Activated CD4-positive, alpha-beta T cell treated with anti-CD3 and anti-CD28 coated beads, Interleukin-2, amount 10 ng/mL, durations not matched to agents 7 days and 5 days (primary cell): Measurements from ENCODE around the gene AP3D1. TPM values are rescaled to one million over a fixed set of nuclear protein-coding genes. Genes with fewer than 3 reads are reported as not detected.

ENCODE experiments used
- CTCF ChIA-PET: fragments of 350-600 bp; sonication (Branson Sonifier 250); formaldehyde crosslinking; loops from one replicate; lab custom pipeline; 2021; ENCODE audit warnings: antibody characterized with exemption; lab: Charles Lee
- POLR2A ChIA-PET: fragments of 350-600 bp; sonication (Branson Sonifier 250); formaldehyde crosslinking; loops from one replicate; lab custom pipeline; 2021; ENCODE audit warnings: antibody characterized with exemption; lab: Charles Lee
- DNase-seq: peaks from one replicate; pipeline ENCODE4 v3.0.0-alpha.2; 2020
- H3K27ac Mint-ChIP-seq: one replicate; pipeline ENCODE4 v1.8.0; 2021; ENCODE audit warnings: mild to moderate bottlenecking, moderate library complexity, mixed read lengths
- H3K27me3 Mint-ChIP-seq: one replicate; pipeline ENCODE4 v1.8.0; 2021; ENCODE audit warnings: mixed read lengths
- H3K36me3 Mint-ChIP-seq: one replicate; pipeline ENCODE4 v1.8.0; 2021; ENCODE audit warnings: low read depth, mixed read lengths
- H3K4me1 Mint-ChIP-seq: one replicate; pipeline ENCODE4 v1.8.0; 2021; ENCODE audit warnings: mixed read lengths
- H3K4me3 Mint-ChIP-seq: one replicate; pipeline ENCODE4 v1.8.0; 2021; ENCODE audit warnings: mild to moderate bottlenecking, moderate library complexity, mixed read lengths
- H3K9me3 Mint-ChIP-seq: one replicate; pipeline ENCODE4 v1.8.0; 2021; ENCODE audit warnings: mixed read lengths
- total RNA-seq, 2 experiments: library from RNA; stranded (reverse); gene quantifications; one replicate each; pipeline ENCODE4 v1.2.3, GENCODE V29; 2021

Gene AP3D1
- total RNA-seq, 2 experiments from 2014 or later = 95.7 to 95.8 TPM

DNA sequence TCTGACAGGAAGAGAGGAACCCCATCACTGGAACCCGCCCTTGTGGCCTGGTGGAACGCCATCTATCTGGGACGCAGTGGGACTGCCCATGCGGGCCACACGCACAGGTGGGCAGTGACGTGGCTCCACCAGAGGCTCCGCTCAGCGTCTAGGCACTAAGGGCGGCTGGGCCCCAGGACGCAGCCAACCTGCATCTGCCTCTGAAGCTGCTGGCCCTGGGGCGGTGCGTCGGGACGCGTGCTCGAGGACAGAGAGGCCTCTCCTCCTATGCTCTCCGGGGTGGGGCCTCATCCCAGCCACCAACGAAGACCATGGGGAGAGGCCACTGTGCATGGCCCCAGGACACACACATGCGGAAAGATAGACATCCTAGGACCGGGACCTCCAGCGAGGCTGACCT, 36.5 kb downstream of the AP3D1 start:
- Mint-ChIP-seq H3K36me3 (peaks cover 29% of the 10 kb centered on the region), H3K4me3 (no peak overlapping the region), H3K4me1 (no peaks in the 10 kb centered on the region), H3K27me3 (no peaks in the 10 kb centered on the region), H3K9me3 (no peaks in the 10 kb centered on the region), H3K27ac (no peak overlapping the region)
- ChIA-PET POLR2A (no interaction called here), CTCF (no interaction called here)
- no peak for DNase-seq

DNA sequence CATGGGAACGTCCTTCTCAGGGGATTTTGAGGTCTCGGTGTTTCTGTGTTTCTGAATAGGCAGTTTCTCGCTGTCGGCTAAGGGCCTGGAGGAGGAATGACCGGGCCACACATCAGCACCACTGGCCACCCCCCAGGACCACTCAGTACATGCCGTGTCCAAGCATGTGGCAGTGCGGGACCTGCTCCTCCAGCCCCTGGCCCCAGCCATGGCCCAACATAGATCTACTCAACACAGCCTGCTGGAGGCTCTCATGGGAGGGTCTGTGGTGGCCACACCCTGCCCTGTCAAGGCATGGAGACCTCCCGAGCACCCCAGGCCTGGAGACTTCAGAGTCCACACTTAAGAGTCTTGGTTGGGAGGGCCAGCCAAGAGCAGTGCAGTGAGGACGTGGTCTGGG, 37.1 kb downstream of the AP3D1 start:
- CTCF ChIA-PET = no interaction called here

GRCh38 chr19:2113439-2114211, 37.7 kb downstream of the AP3D1 start:
- Mint-ChIP-seq H3K9me3 (no peaks in the 10 kb centered on the region), H3K36me3 (peaks cover 29% of the 10 kb centered on the region), H3K27ac (no peak overlapping the region), H3K4me3 (no peak overlapping the region), H3K27me3 (no peaks in the 10 kb centered on the region), H3K4me1 (no peaks in the 10 kb centered on the region)
- DNase-seq = no peak
- POLR2A ChIA-PET = no interaction called here
- CTCF ChIA-PET = no interaction called here

More for the DNA sequence above, 37.1 kb downstream of the AP3D1 start:
- DNase-seq = no peak
- Mint-ChIP-seq H3K4me1 (no peaks in the 10 kb centered on the region), H3K27ac (no peak overlapping the region), H3K27me3 (no peaks in the 10 kb centered on the region), H3K36me3 (peaks cover 28% of the 10 kb centered on the region), H3K4me3 (no peak overlapping the region), H3K9me3 (no peaks in the 10 kb centered on the region)
- POLR2A ChIA-PET = no interaction called here

DNA sequence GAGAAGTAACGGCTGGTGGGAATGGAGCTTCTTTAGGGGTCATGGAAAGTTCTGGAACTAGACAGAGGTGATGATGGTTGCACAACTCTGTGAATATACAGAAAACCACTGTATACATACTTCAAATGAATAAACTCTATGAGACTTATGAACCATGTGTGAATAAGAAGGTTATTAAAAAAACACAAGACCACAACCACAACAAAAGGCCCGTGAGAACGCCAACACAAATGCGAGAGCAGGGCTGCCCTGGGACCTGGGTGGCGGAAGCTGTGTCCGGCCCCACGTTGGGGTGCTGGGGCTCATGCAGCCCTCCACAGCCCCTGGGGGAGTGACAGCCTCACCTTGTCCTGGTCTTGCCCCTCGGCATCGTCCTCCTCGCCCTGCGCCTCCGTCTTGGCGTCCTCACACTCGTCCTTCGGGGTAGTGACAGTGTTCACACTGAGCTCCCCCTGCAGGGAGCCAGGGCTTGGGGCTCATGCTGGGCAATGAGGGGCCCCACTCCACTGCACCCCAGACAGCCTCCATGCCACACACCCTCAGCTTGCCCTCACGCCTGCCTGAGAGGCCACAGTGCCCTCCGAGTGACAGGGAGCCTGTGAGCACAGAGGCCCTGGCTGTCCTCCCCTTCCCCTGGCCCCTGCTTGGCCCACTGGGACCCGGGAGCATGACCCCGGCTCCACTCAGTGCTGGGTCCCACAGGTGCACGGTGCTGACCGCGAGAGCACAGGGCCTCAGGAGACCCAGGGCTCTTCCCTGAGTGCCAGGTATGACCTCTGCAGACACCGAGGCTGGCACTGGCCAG, 38.6 kb downstream of the AP3D1 start:
- peaks cover 25% of the 10 kb centered on the region for H3K36me3 Mint-ChIP-seq
- CTCF ChIA-PET = no interaction called here
- H3K9me3 Mint-ChIP-seq = no peaks in the 10 kb centered on the region
- H3K27ac Mint-ChIP-seq = no peak overlapping the region
- H3K27me3 Mint-ChIP-seq = no peaks in the 10 kb centered on the region
- H3K4me1 Mint-ChIP-seq = no peaks in the 10 kb centered on the region
- no peak overlapping the region for H3K4me3 Mint-ChIP-seq
- no peak for DNase-seq
- POLR2A ChIA-PET = no interaction called here

DNA sequence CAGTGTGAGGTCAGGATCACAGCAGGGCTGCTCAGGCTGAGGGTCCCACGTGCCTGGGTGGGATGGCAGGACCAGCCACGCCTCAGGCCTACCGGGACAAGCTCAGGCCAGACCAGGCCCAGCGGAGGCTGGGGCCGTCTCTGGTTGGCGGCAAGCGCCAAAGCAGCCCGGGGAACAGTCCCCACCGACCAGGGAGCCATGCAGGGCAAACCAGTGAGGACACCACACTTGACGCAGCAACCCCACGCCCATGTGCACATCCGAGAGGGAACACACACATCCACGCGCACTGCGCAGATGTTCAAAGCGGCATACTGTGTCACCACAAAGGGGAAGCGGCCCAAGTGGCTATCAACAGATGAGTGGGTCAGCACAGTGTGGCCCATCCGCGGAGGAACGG, 39.5 kb downstream of the AP3D1 start:
- no peak overlapping the region for H3K4me3 Mint-ChIP-seq
- H3K36me3 Mint-ChIP-seq = peaks cover 29% of the 10 kb centered on the region
- no peaks in the 10 kb centered on the region for H3K27me3 Mint-ChIP-seq
- CTCF ChIA-PET = no interaction called here
- no peak for DNase-seq
- no peaks in the 10 kb centered on the region for H3K4me1 Mint-ChIP-seq
- POLR2A ChIA-PET = no interaction called here
- H3K9me3 Mint-ChIP-seq = no peaks in the 10 kb centered on the region
- H3K27ac Mint-ChIP-seq = no peak overlapping the region

DNA sequence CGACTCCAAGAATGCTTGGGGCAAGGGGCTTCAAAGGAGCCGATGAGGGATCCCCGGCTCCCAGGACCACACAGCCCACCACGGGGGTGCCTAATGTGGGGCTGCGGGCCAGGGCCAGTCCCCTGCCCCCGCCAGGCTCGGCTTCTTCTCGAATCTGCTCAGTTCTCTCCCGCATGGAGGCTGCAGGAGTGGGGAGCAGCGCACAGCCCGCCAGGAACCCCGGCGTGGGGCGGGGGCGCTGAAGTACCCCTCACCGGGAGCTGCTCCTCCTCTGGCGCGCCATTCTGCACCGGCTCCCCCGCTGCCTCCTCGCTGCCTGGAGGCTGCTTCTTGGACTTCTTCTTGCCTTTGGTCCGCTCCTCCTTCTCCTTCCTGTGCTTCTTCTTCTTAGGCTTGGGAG, 39.9 kb downstream of the AP3D1 start:
- POLR2A ChIA-PET = no interaction called here
- peaks cover 34% of the 10 kb centered on the region for H3K36me3 Mint-ChIP-seq

GRCh38 chr19:2110822-2111221, 40.5 kb downstream of the AP3D1 start:
- no peaks in the 10 kb centered on the region for H3K9me3 Mint-ChIP-seq
- peaks cover 38% of the 10 kb centered on the region for H3K36me3 Mint-ChIP-seq
- H3K4me3 Mint-ChIP-seq = no peak overlapping the region
- ChIA-PET POLR2A (no interaction called here), CTCF (no interaction called here)
- H3K27ac Mint-ChIP-seq = no peak overlapping the region
- DNase-seq = no peak
- H3K4me1 Mint-ChIP-seq = no peaks in the 10 kb centered on the region
- no peaks in the 10 kb centered on the region for H3K27me3 Mint-ChIP-seq

More for the DNA sequence above, 39.9 kb downstream of the AP3D1 start:
- no peak overlapping the region for H3K4me3 Mint-ChIP-seq
- no peaks in the 10 kb centered on the region for H3K9me3 Mint-ChIP-seq
- no peak for DNase-seq
- H3K4me1 Mint-ChIP-seq = no peaks in the 10 kb centered on the region
- CTCF ChIA-PET = no interaction called here
- no peak overlapping the region for H3K27ac Mint-ChIP-seq
- no peaks in the 10 kb centered on the region for H3K27me3 Mint-ChIP-seq

DNA sequence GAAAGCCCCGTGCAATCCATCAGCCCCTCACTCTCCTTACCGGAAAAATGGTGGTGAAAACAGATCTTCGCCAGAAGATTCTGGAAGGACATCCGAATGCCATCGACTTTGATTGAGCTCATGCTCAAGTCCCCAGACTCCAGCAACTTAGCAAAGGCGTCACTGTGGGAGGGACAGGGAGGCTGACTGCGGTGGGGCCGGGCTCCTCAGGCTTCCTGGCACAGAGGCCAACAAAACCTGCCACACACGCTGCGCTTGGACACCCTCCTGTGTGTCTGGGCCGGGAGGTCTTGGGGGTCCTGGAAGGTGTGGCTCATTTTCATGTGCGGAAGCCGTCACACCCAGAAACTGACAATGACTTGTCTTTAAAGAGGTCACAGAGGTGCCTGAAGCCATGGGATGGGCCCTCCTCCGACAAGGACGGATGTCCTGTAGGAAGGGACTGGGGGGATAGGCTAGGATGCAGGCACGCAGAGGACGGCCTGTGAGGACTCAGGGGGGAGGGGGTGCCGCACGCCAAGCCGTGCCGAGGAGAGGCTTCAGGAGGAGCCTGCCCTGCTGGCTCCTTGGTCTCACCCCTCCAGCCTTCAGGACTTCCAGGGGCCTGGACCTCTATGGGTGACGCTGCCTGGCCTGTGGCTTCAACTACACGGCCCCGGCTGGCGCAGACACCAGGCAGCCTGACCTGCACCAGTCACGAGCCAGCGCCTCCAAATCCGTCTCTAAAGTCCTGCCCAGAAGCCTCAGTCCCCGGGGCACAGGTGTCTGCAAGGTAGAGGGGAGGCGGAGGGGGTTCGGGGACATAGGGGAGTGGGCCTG, 42.1 kb downstream of the AP3D1 start:
- ChIA-PET POLR2A (no interaction called here), CTCF (interaction anchor here (0.6 kb wide), 1 partner anchor 26 kb away, joined by 4 read pairs; no protein-coding TSS in a partner anchor)
- no peak for DNase-seq
- Mint-ChIP-seq H3K9me3 (no peaks in the 10 kb centered on the region), H3K4me1 (no peaks in the 10 kb centered on the region), H3K4me3 (no peak overlapping the region), H3K27ac (no peak overlapping the region), H3K27me3 (no peaks in the 10 kb centered on the region), H3K36me3 (peaks cover 47% of the 10 kb centered on the region)

- ChIA-PET CTCF (interaction anchor here (0.7 to 1.2 kb wide), 2 partner anchors 24 to 257 kb away, joined by 3 read pairs; no protein-coding TSS in a partner anchor), POLR2A (no interaction called here)
- no peaks in the 10 kb centered on the region for H3K27me3 Mint-ChIP-seq
- H3K36me3 Mint-ChIP-seq = peaks cover 50% of the 10 kb centered on the region
- DNase-seq = no peak
- H3K4me1 Mint-ChIP-seq = no peaks in the 10 kb centered on the region
- no peak overlapping the region for H3K27ac Mint-ChIP-seq
- H3K9me3 Mint-ChIP-seq = no peaks in the 10 kb centered on the region
- H3K4me3 Mint-ChIP-seq = no peak overlapping the region
Observed at GRCh38 chr19:2108251-2109016, 42.9 kb downstream of the AP3D1 start.

DNA sequence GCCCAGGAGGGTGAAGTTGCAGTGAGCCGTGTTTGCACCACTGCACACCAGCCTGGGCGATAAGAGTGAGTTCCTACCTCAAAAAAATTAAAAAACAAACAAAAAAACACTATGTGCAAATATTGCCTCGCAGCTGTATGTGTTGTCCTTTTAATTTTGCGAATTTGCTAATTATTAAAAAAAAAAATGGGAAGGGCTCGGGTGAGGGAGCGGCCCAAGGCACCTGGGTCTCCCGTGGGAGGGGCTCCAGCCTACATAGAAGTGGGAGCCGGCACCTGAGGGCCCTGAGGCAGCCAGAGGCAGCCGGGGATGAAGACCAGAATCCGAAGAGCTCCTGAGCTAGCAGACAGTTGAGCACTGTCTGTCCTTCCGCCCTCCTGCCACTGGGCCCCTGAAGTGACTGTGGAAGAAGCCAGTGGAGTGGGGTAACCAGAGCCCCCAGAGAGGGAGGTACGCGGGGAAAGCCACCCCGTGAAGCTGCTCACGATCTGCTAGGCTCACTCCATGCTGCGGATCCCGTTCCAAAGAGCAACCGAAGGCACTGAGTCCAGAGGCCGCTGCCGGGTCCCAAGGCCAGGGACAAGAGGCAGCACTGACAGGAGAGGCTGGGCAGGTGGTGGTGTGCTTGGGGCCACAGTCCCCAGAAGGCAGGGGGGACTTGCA, 48.2 kb downstream of the AP3D1 start:
- Mint-ChIP-seq H3K27ac (no peak overlapping the region), H3K36me3 (peaks cover 47% of the 10 kb centered on the region), H3K4me3 (no peak overlapping the region), H3K27me3 (no peaks in the 10 kb centered on the region), H3K4me1 (no peaks in the 10 kb centered on the region), H3K9me3 (no peaks in the 10 kb centered on the region)
- ChIA-PET POLR2A (no interaction called here), CTCF (interaction anchor here (0.6 kb wide), 1 partner anchor 54 kb away, joined by 3 read pairs; no protein-coding TSS in a partner anchor)
- no peak for DNase-seq

- H3K27ac Mint-ChIP-seq = no peak overlapping the region
- peaks cover 38% of the 10 kb centered on the region for H3K36me3 Mint-ChIP-seq
- H3K27me3 Mint-ChIP-seq = no peaks in the 10 kb centered on the region
- POLR2A ChIA-PET = no interaction called here
- no peak for DNase-seq
- peaks cover 12% of the 10 kb centered on the region for H3K4me1 Mint-ChIP-seq
- H3K4me3 Mint-ChIP-seq = no peak overlapping the region
- H3K9me3 Mint-ChIP-seq = no peaks in the 10 kb centered on the region
- CTCF ChIA-PET = interaction anchor here (0.6 kb wide), 1 partner anchor 485 kb away, joined by 4 read pairs; no protein-coding TSS in a partner anchor
Observed at GRCh38 chr19:2101417-2102335, 49.7 kb downstream of the AP3D1 start.
